GM12878 (cell line): ENCODE data around the gene RHOC. TPM values are rescaled to one million over a fixed set of nuclear protein-coding genes. Genes with fewer than 3 reads are reported as not detected.

Source experiments
- ATAC-seq: fragments of 200-7000 bp; cut with Tn5 transposase; 3 replicates; pipeline ENCODE4 v1.9.1; 2020; ENCODE audit warnings: mild to moderate bottlenecking, moderate library complexity
- Bru-seq: library from RNA; stranded (reverse); fragments of 400-500 nt; gene quantifications from one replicate; lab custom pipeline; 2021; lab: Mats Ljungman, UMichigan
- BruChase-seq, 2 experiments: library from RNA; stranded (reverse); fragments of 400-500 nt; gene quantifications; one replicate each; lab custom pipeline; 2021; lab: Mats Ljungman, UMichigan
- BruUV-seq: library from RNA; stranded (reverse); fragments of 400-500 nt; replicated peaks from 2 replicates; lab custom pipeline; 2021; lab: Mats Ljungman, UMichigan
- CTCF ChIA-PET: fragments of 300-600 bp; sonication (Branson Sonifier 250); formaldehyde crosslinking; extraction: SDS; loops from one replicate; lab custom pipeline; 2021; ENCODE audit warnings: inconsistent platforms; lab: Yijun Ruan, JAX
- POLR2A ChIA-PET: fragments of 350-600 bp; formaldehyde crosslinking; extraction: SDS; loops from one replicate; lab custom pipeline; 2021; ENCODE audit warnings: inconsistent platforms; lab: Charles Lee
- RAD21 ChIA-PET: fragments of 300-600 bp; sonication (Branson Sonifier 250); formaldehyde crosslinking; loops from one replicate; lab custom pipeline; 2023; ENCODE audit warnings: antibody characterized with exemption; ENCODE audit not compliant: unreplicated experiment; lab: Charles Lee
- SMC1A ChIA-PET: fragments of 300-600 bp; sonication (Branson Sonifier 250); formaldehyde crosslinking; loops from one replicate; lab custom pipeline; 2023; ENCODE audit not compliant: unreplicated experiment, uncharacterized antibody; lab: Charles Lee
- DNase-seq: peaks from one replicate; pipeline ENCODE4 v3.0.0-alpha.2; 2011; ENCODE audit warnings: low read depth, low spot score
- FAIRE-seq: peaks from 3 replicates; lab custom pipeline; 2011; peaks lifted over from hg19 to GRCh38; lab: Jason Lieb, UNC
- H2AFZ ChIP-seq: 2 replicates; pipeline ENCODE4 v1.6.0; 2011; ENCODE audit warnings: low read depth, low read length, control low read depth; ENCODE audit not compliant: control insufficient read depth
- H3K27ac ChIP-seq: 2 replicates; pipeline ENCODE4 v1.5.1; 2011; ENCODE audit warnings: control low read depth; ENCODE audit not compliant: control insufficient read depth, insufficient read depth
- H3K27me3 ChIP-seq, 2 experiments: replicated peaks in 1 of 2; 2 replicates each; pipeline versions ENCODE4 v1.6.0 to v1.6.1; 2011; ENCODE audit warnings: low read length in 1 of 2; ENCODE audit not compliant: control insufficient read depth in 2 of 2, insufficient read depth in 2 of 2
- H3K36me3 ChIP-seq, 2 experiments: 2 replicates each; pipeline ENCODE4 v1.5.1; 2011; ENCODE audit warnings: low read length in 1 of 2; ENCODE audit not compliant: control insufficient read depth in 2 of 2, insufficient read depth in 2 of 2
- H3K4me1 ChIP-seq: 2 replicates; pipeline ENCODE4 v1.6.1; 2011; ENCODE audit warnings: mild to moderate bottlenecking, low read length, moderate library complexity, mixed read lengths; ENCODE audit not compliant: control insufficient read depth, insufficient read depth
- H3K4me2 ChIP-seq: 2 replicates; pipeline ENCODE4 v1.6.0; 2011; ENCODE audit warnings: control low read depth; ENCODE audit not compliant: control insufficient read depth, insufficient read depth
- H3K4me3 ChIP-seq: fragments of 200-600 bp; sonication (generic); 2 replicates; pipeline ENCODE4 v1.5.1; 2016
- H3K79me2 ChIP-seq: 2 replicates; pipeline ENCODE4 v1.6.0; 2011; ENCODE audit warnings: low read length; ENCODE audit not compliant: control insufficient read depth, insufficient read depth
- H3K9ac ChIP-seq: 2 replicates; pipeline ENCODE4 v1.8.0; 2011; ENCODE audit warnings: low read length, control low read depth, mixed read lengths; ENCODE audit not compliant: control insufficient read depth, insufficient read depth
- H3K9me3 ChIP-seq: replicated peaks from 3 replicates; pipeline ENCODE4 v1.5.1; 2011; ENCODE audit warnings: mild to moderate bottlenecking, low read length; ENCODE audit not compliant: control insufficient read depth, insufficient read depth
- H4K20me1 ChIP-seq: 2 replicates; pipeline ENCODE4 v1.6.0; 2011; ENCODE audit not compliant: control insufficient read depth, insufficient read depth
- BHLHE40 ChIP-seq, 2 experiments: fragments of 450-650 bp in 1 of 2; IDR thresholded peaks; 2 replicates each; pipeline ENCODE4 v1.6.1; 2011 to 2017; ENCODE audit warnings: low read depth in 2 of 2, borderline replicate concordance in 1 of 2, improper control_type of control experiment in 1 of 2, low read length in 1 of 2, mild to moderate bottlenecking in 1 of 2
- EGR1 ChIP-seq, 2 experiments: IDR thresholded peaks; 1 replicate in 1 of 2; 2 replicates in 1 of 2; pipeline ENCODE4 v1.6.1; 2011 to 2012; ENCODE audit warnings: low read depth in 2 of 2, low read length in 2 of 2, borderline replicate concordance in 1 of 2, mild to moderate bottlenecking in 1 of 2, moderate library complexity in 1 of 2
- GATAD2B ChIP-seq: fragments of 450-650 bp; conservative IDR thresholded peaks from 2 replicates; pipeline ENCODE4 v1.6.1; 2017; ENCODE audit warnings: low read depth, mild to moderate bottlenecking, moderate library complexity
- IKZF2 ChIP-seq, 2 experiments: fragments of 450-650 bp; IDR thresholded peaks; 2 replicates each; pipeline ENCODE4 v1.6.1; 2017; ENCODE audit warnings: mild to moderate bottlenecking in 2 of 2, moderate library complexity in 2 of 2
- MLLT1 ChIP-seq: fragments of 450-650 bp; IDR thresholded peaks from 2 replicates; pipeline ENCODE4 v1.6.1; 2016; ENCODE audit warnings: mild to moderate bottlenecking
- NR2C1 ChIP-seq: fragments of 450-650 bp; IDR thresholded peaks from 2 replicates; pipeline ENCODE4 v1.6.1; 2017; ENCODE audit warnings: antibody characterized with exemption, mild to moderate bottlenecking, moderate library complexity
- NR2C2 ChIP-seq: IDR thresholded peaks from 2 replicates; pipeline ENCODE4 v1.6.1; 2011; ENCODE audit warnings: borderline replicate concordance, low read depth; ENCODE audit not compliant: control insufficient read depth, insufficient read length
- POLR2A ChIP-seq: IDR thresholded peaks from 2 replicates; pipeline ENCODE4 v1.6.1; 2011; ENCODE audit warnings: low read depth, mild to moderate bottlenecking, low read length
- POLR2AphosphoS5 ChIP-seq: IDR thresholded peaks from 2 replicates; pipeline ENCODE4 v1.6.1; 2011; ENCODE audit warnings: mild to moderate bottlenecking, low read length, inconsistent platforms
- TCF3 ChIP-seq: IDR thresholded peaks from 2 replicates; pipeline ENCODE4 v1.6.1; 2012; ENCODE audit warnings: low read depth, mild to moderate bottlenecking, low read length, borderline replicate concordance; ENCODE audit not compliant: insufficient read depth
- ZBTB11 ChIP-seq: fragments of 450-650 bp; formaldehyde crosslinking; IDR thresholded peaks from 2 replicates; pipeline ENCODE4 v1.5.0; 2022; ENCODE audit warnings: mild to moderate bottlenecking, missing genetic modification characterization
- WGBS: methylation state at CpG from one replicate; pipeline ENCODE4 v1.1.6; 2016; ENCODE audit warnings: low lambda C conversion rate; ENCODE audit not compliant: insufficient replicate concordance, insufficient coverage; ENCODE audit errors: missing lambda C conversion rate; 5-methylcytosine and 5-hydroxymethylcytosine counted together
- in situ Hi-C: fragments of 300-500 bp; cut with MboI; formaldehyde crosslinking; loops from 9 replicates; pipeline ENCODE4 v1.14.3; 2018; ENCODE audit warnings: mixed read lengths
- intact Hi-C: fragments of 100-400 bp; cut with micrococcal nuclease; formaldehyde crosslinking; loops from one replicate; pipeline ENCODE4 v1.14.2; 2022; ENCODE audit not compliant: unreplicated experiment
- long read RNA-seq, 2 experiments: library from polyadenylated mRNA; unstranded; transcript quantifications; one replicate each; pipeline ENCODE4 v2.0.0, GENCODE V29; 2019 to 2020
- polyA minus RNA-seq, 3 experiments: library from RNA; depleted of rRNA, polyadenylated mRNA; stranded (reverse); fragments of >200 nt; gene quantifications; 2 replicates each; pipeline ENCODE4 v1.2.3, GENCODE V29; 2011
- polyA plus RNA-seq, 11 experiments: library from polyadenylated mRNA; depleted of rRNA in 4 of 11; unstranded in 6 of 11; stranded (reverse) in 5 of 11; fragments of >200 nt; fragmentation: Nextera tagmentation in 4 of 11; fragmentation: Illumina TruSeq in 1 of 11; extraction: Ambion mirVana in 4 of 11; extraction: Trizol in 1 of 11; gene quantifications; 1 replicate in 1 of 11; 2 replicates in 10 of 11; pipeline versions ENCODE4 v1.2.1 to v1.2.3, GENCODE V29; 2011 to 2016; ENCODE audit warnings: inconsistent platforms in 2 of 11, missing spikeins in 2 of 11, low read depth in 1 of 11
- total RNA-seq, 4 experiments: library from RNA; depleted of rRNA in 3 of 4; stranded (reverse); fragments of >200 nt in 3 of 4; fragmentation: Illumina TruSeq in 1 of 4; extraction: Trizol in 1 of 4; gene quantifications; 2 replicates each; pipeline versions ENCODE4 v1.2.1 to v1.2.3, GENCODE V29; 2013 to 2021

RHOC gene
- total RNA-seq (2013; cell fraction: nucleolus; rRNA removed) = 33.4 and 48.0 TPM in 2 replicates
- total RNA-seq (2014; rRNA removed) (178 and 187 TPM in 2 replicates), total RNA-seq (2014; rRNA removed; fragmentation: Illumina TruSeq; extraction: Trizol) (183 TPM in 2 replicates), total RNA-seq (2021) (138 and 142 TPM in 2 replicates), polyA plus RNA-seq (2011; rRNA removed) (258 and 371 TPM in 2 replicates), polyA plus RNA-seq (2014; fragmentation: Illumina TruSeq; extraction: Trizol) (316 and 336 TPM in 2 replicates), polyA plus RNA-seq (2014; fragmentation: Nextera tagmentation; extraction: Ambion mirVana) (10 to 100 TPM; 20.6 to 37.9 TPM), polyA plus RNA-seq (2014; rRNA removed) (232 and 264 TPM in 2 replicates), polyA plus RNA-seq (2016; fragmentation: Nextera tagmentation; extraction: Ambion mirVana) (100 to 1,000 TPM; 118 to 130 TPM), polyA minus RNA-seq (2011; rRNA and poly(A)+ RNA removed) (302 and 335 TPM in 2 replicates), Bru-seq, nascent RNA (percentile 76 among the genes with signal in this experiment), BruChase-seq, experiment 1, labeled RNA remaining after a 6-hour chase (percentile 79 among the genes with signal in this experiment), BruChase-seq, experiment 2, labeled RNA remaining after a 2-hour chase (percentile 73 among the genes with signal in this experiment)
- 130 TPM for polyA plus RNA-seq (2011; ENCODE audit: low read depth)
- polyA plus RNA-seq (2011; cell fraction: cytosol; rRNA removed) = 673 and 682 TPM in 2 replicates
- polyA plus RNA-seq (2011; cell fraction: nucleus; rRNA removed) = 302 and 356 TPM in 2 replicates
- 211 and 224 TPM in 2 replicates for polyA plus RNA-seq (2012)
- polyA minus RNA-seq (2011; cell fraction: cytosol; rRNA and poly(A)+ RNA removed) = 68.6 and 69.9 TPM in 2 replicates
- polyA minus RNA-seq (2011; cell fraction: nucleus; rRNA and poly(A)+ RNA removed) = 44.2 and 56.9 TPM in 2 replicates
- long read RNA-seq, experiment 1, transcript RHOC-208 (5 exons, 1,355 nt) = major isoform, 35 of 118 reads
- long read RNA-seq, experiment 1, transcript RHOC-202 (6 exons, 1,418 nt) = minor isoform, 18 of 118 reads
- long read RNA-seq, experiment 1, partial matches to known transcripts = 63 of 118 reads
- long read RNA-seq, experiment 1, other reads (novel, unspliced or antisense) = 1 of 118 reads
- long read RNA-seq, experiment 2, transcript RHOC-208 (5 exons, 1,355 nt) = major isoform, 14 of 73 reads
- long read RNA-seq, experiment 2, transcript RHOC-202 (6 exons, 1,418 nt) = major isoform, 14 of 73 reads
- long read RNA-seq, experiment 2, partial matches to known transcripts = 36 of 73 reads
- long read RNA-seq, experiment 2, other reads (novel, unspliced or antisense) = 6 of 73 reads

- intact Hi-C loops = loop anchor here (1.0 to 2.0 kb wide), 4 partner anchors 88 to 315 kb away; partner anchors contain the start of genes CAPZA1 and ST7L
- no peaks in the 10 kb centered on the region for H3K9me3 ChIP-seq
- H4K20me1 ChIP-seq = no peaks in the 10 kb centered on the region
- TF ChIP-seq IKZF2 (IDR thresholded peaks at IDR 0.05) (peak; percentile 50 to 70; a peak in 3 of 4 replicates), ZBTB11 (CRISPR knock-in tag) (no peak), POLR2AphosphoS5 (peak; percentile 37; the same call in 1 of the 2 replicates), NR2C2 (no peak), EGR1 (IDR thresholded peaks at IDR 0.05; ENCODE audit: borderline replicate concordance in 1 of 2, low read depth in 2 of 2, low read length in 2 of 2) (peak in 1 of 2 experiments; percentile 42; a peak in 1 of 3 replicates), MLLT1 (peak; percentile 93), BHLHE40 (IDR thresholded peaks at IDR 0.05; ENCODE audit: borderline replicate concordance in 1 of 2, low read depth in 2 of 2, low read length in 1 of 2) (peak in 1 of 2 experiments; percentile 38; a peak in 1 of 4 replicates), POLR2A (peak; percentile 78), GATAD2B (peak; percentile 39; the same call in 1 of the 2 replicates), NR2C1 (0 out of 2 replicates have a peak, but pooled peaks have one; percentile 13), TCF3 (0 out of 2 replicates have a peak, but pooled peaks have one; percentile 4)
- in situ Hi-C loops = loop anchor here (5.0 kb wide), 2 partner anchors 204 to 314 kb away; no protein-coding TSS in a partner anchor
- no TSS peak for BruUV-seq
- FAIRE-seq (no peak), ATAC-seq (peak; percentile 83), DNase-seq (no peak)
- POLR2A ChIA-PET = interaction anchor here (1.0 to 1.9 kb wide), 4 partner anchors 86 to 317 kb away, joined by 3 to 7 read pairs (median 3); partner anchors contain the start of gene ST7L
- 13% methylated on average over 30 of the region's 61 CpGs for WGBS
- peak within 1 kb of the TSS; percentile 81 for H3K27ac ChIP-seq
- H3K9ac ChIP-seq = peak within 1 kb of the TSS; percentile 76
- peaks cover 33% of the 10 kb centered on the region for H3K79me2 ChIP-seq
- SMC1A ChIA-PET = interaction anchor here (2.6 to 5.1 kb wide), 3 partner anchors 32 to 315 kb away, joined by 12 to 47 read pairs (median 26); partner anchors contain the start of gene MOV10
- H3K27me3 ChIP-seq = no peaks in the 10 kb centered on the region
- H2AFZ ChIP-seq = peak within 1 kb of the TSS; percentile 85
- CTCF ChIA-PET = interaction anchor here (1.9 to 5.9 kb wide), 5 partner anchors 33 to 314 kb away, joined by 5 to 122 read pairs (median 33); partner anchors contain the start of gene MOV10
- peak within 1 kb of the TSS; percentile 96 for H3K4me2 ChIP-seq
- peak within 1 kb of the TSS; percentile 91 for H3K4me3 ChIP-seq
- H3K36me3 ChIP-seq = 0 out of 4 replicates have a peak, but pooled peaks cover 0 to 6% of the 10 kb centered on the region in 2 experiments
- RAD21 ChIA-PET = interaction anchor here (0.6 to 5.6 kb wide), 7 partner anchors 58 to 315 kb away, joined by 3 to 53 read pairs (median 6); partner anchors contain the start of gene CTTNBP2NL
- H3K4me1 ChIP-seq = peaks cover 18% of the 10 kb centered on the region
Observed at GRCh38 chr1:112706505-112707220, at the start of gene RHOC. RHOC (minus strand) TSS chr1:112707127; CDS start chr1:112703799, 3,328 bp downstream.
